ENCODE measurements around the gene XPO6.

GRCh38 chr16:28191364-28191960 lies 20.3 kb downstream of the XPO6 start:
- TF ChIP-seq FOXA1 (IDR thresholded peaks at IDR 0.05) (no peak), ZNF384 (IDR thresholded peaks at IDR 0.05) (no peak), ELF4 (IDR thresholded peaks at IDR 0.05) (no peak), PKNOX1 (IDR thresholded peaks at IDR 0.05) (no peak), FOXM1 (IDR thresholded peaks at IDR 0.05; ENCODE audit: borderline replicate concordance) (no peak)

Data from HEK293T (cell line).